Smooth muscle cell (in vitro differentiated cells): ENCODE results near the gene CARMIL1. TPM values are rescaled to one million over a fixed set of nuclear protein-coding genes. Genes with fewer than 3 reads are reported as not detected.

ENCODE experiments used
- DNase-seq: peaks from one replicate; lab custom pipeline; 2025; ENCODE audit not compliant: unreplicated experiment; lab: John Stamatoyannopoulos, UW
- H2AFZ ChIP-seq: fragments of 200-600 bp; sonication (generic); 2 replicates; pipeline ENCODE4 v1.6.0; 2016; ENCODE audit warnings: antibody characterized with exemption, low read depth, mild to moderate bottlenecking
- H3F3A ChIP-seq: fragments of 200-600 bp; sonication (generic); 2 replicates; pipeline ENCODE4 v1.6.0; 2017; ENCODE audit warnings: antibody characterized with exemption, low read depth
- H3K27ac ChIP-seq: fragments of 200-600 bp; sonication (generic); 2 replicates; pipeline ENCODE4 v1.5.1; 2016; ENCODE audit warnings: low read depth, mild to moderate bottlenecking
- H3K27me3 ChIP-seq: fragments of 200-600 bp; sonication (generic); 2 replicates; pipeline ENCODE4 v1.6.1; 2016; ENCODE audit warnings: low read depth, mild to moderate bottlenecking
- H3K36me3 ChIP-seq: fragments of 200-600 bp; sonication (generic); 2 replicates; pipeline ENCODE4 v1.5.1; 2016; ENCODE audit warnings: low read depth
- H3K4me1 ChIP-seq: fragments of 200-600 bp; sonication (generic); 2 replicates; pipeline ENCODE4 v1.5.1; 2016; ENCODE audit warnings: low read depth
- H3K4me2 ChIP-seq: fragments of 200-600 bp; sonication (generic); 2 replicates; pipeline ENCODE4 v1.6.0; 2016; ENCODE audit warnings: mild to moderate bottlenecking
- H3K4me3 ChIP-seq: fragments of 200-600 bp; sonication (generic); 2 replicates; pipeline ENCODE4 v1.5.1; 2016; ENCODE audit warnings: mild to moderate bottlenecking
- H3K79me2 ChIP-seq: fragments of 200-600 bp; sonication (generic); 2 replicates; pipeline ENCODE4 v1.6.0; 2016; ENCODE audit warnings: low read depth, mild to moderate bottlenecking
- H3K9ac ChIP-seq: fragments of 200-600 bp; sonication (generic); 2 replicates; pipeline ENCODE4 v1.6.0; 2016; ENCODE audit warnings: low read depth
- H3K9me3 ChIP-seq: fragments of 200-600 bp; sonication (generic); replicated peaks from 2 replicates; pipeline ENCODE4 v1.5.1; 2016; ENCODE audit warnings: low read depth
- H4K20me1 ChIP-seq: fragments of 200-600 bp; sonication (generic); 2 replicates; pipeline ENCODE4 v1.6.0; 2016; ENCODE audit warnings: low read depth
- WGBS: methylation state at CpG from one replicate; pipeline ENCODE4 v1.1.7; 2016; ENCODE audit warnings: low lambda C conversion rate; 5-methylcytosine and 5-hydroxymethylcytosine counted together
- polyA plus RNA-seq: library from polyadenylated mRNA; unstranded; fragments of >200 nt; fragmentation: Nextera tagmentation; extraction: Ambion mirVana; gene quantifications from 2 replicates; pipeline ENCODE4 v1.2.1, GENCODE V29; 2016
- total RNA-seq: library from RNA; depleted of rRNA; stranded (reverse); fragments of >200 nt; gene quantifications from 2 replicates; pipeline ENCODE4 v1.2.3, GENCODE V29; 2014
- TF ChIP-seq, protein P1 (sequence below): fragments of 200-600 bp; sonication (generic); IDR thresholded peaks from 2 replicates; pipeline ENCODE4 v1.5.1; 2017; ENCODE audit warnings: borderline replicate concordance, mild to moderate bottlenecking, antibody characterized with exemption; ENCODE audit not compliant: insufficient read depth, poor library complexity, severe bottlenecking

Gene CARMIL1
- total and polyA plus RNA-seq, 2 experiments from 2014 or later, result 7.6 to 24.1 TPM

DNA sequence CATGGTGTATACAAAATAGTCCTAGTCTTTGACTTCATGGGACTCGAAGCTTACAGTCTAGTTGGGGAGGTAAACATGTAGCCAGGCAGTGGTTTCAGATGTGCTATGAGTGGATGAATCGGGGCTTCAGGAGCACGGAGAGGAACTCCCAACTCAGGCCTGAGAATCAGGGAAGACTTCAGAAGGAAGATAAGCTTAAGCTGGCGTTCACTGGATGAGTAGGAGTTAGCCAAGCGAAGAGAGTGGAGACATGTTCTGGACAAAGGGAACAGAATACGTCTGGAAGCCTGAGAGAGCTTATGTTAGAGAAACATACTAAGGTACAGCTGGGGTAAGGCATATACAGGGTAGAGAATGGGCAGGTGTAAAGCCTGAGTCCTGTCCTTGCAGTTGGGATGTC, 8.8 kb downstream of the CARMIL1 start:
- Histone ChIP-seq H3K4me2 (no peak overlapping the region), H3K27me3 (no peaks in the 10 kb centered on the region), H3K79me2 (peaks cover 41% of the 10 kb centered on the region), H3K4me3 (no peak overlapping the region), H3K9ac (no peak overlapping the region), H3K4me1 (no peaks in the 10 kb centered on the region), H3K9me3 (no peaks in the 10 kb centered on the region), H2AFZ (no peak overlapping the region), H4K20me1 (peaks cover 4% of the 10 kb centered on the region), H3K36me3 (no peaks in the 10 kb centered on the region), H3K27ac (no peak overlapping the region), H3F3A (no peaks in the 10 kb centered on the region)
- DNase-seq, result no peak
- WGBS, result 78% methylated on average over 6 of the region's 6 CpGs
- TF ChIP-seq, protein P1, sequence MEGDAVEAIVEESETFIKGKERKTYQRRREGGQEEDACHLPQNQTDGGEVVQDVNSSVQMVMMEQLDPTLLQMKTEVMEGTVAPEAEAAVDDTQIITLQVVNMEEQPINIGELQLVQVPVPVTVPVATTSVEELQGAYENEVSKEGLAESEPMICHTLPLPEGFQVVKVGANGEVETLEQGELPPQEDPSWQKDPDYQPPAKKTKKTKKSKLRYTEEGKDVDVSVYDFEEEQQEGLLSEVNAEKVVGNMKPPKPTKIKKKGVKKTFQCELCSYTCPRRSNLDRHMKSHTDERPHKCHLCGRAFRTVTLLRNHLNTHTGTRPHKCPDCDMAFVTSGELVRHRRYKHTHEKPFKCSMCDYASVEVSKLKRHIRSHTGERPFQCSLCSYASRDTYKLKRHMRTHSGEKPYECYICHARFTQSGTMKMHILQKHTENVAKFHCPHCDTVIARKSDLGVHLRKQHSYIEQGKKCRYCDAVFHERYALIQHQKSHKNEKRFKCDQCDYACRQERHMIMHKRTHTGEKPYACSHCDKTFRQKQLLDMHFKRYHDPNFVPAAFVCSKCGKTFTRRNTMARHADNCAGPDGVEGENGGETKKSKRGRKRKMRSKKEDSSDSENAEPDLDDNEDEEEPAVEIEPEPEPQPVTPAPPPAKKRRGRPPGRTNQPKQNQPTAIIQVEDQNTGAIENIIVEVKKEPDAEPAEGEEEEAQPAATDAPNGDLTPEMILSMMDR, result no peak

DNA sequence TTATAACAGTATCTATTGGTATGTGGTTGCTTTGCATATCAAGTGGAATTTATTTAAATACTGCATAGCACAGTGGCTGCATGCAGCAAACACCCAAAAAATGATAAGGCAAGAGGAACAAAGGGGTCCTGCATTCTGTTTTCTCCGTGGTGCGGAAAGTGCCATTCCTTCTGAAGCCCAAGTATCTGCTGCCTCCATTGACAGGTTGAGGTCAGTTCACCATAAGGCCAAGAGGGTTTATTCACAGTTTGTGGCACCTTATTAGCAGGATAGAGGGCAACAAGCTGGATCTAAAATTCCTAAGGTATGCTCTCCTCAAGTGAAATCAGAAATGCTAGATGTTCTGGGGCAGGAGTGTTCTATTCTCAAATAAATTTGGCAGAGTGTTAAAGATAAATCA, 9.3 kb downstream of the CARMIL1 start:
- WGBS, result 86% methylated on average over 2 of the region's 2 CpGs
- Histone ChIP-seq H3K4me3 (no peak overlapping the region), H3K27me3 (no peaks in the 10 kb centered on the region), H3K4me1 (no peaks in the 10 kb centered on the region), H2AFZ (no peak overlapping the region), H3F3A (no peaks in the 10 kb centered on the region), H3K79me2 (peaks cover 41% of the 10 kb centered on the region), H3K9ac (no peak overlapping the region), H3K27ac (no peak overlapping the region), H4K20me1 (peaks cover 4% of the 10 kb centered on the region), H3K36me3 (no peaks in the 10 kb centered on the region), H3K9me3 (no peaks in the 10 kb centered on the region), H3K4me2 (no peak overlapping the region)
- no peak for DNase-seq
- TF ChIP-seq, protein P1, result no peak

DNA sequence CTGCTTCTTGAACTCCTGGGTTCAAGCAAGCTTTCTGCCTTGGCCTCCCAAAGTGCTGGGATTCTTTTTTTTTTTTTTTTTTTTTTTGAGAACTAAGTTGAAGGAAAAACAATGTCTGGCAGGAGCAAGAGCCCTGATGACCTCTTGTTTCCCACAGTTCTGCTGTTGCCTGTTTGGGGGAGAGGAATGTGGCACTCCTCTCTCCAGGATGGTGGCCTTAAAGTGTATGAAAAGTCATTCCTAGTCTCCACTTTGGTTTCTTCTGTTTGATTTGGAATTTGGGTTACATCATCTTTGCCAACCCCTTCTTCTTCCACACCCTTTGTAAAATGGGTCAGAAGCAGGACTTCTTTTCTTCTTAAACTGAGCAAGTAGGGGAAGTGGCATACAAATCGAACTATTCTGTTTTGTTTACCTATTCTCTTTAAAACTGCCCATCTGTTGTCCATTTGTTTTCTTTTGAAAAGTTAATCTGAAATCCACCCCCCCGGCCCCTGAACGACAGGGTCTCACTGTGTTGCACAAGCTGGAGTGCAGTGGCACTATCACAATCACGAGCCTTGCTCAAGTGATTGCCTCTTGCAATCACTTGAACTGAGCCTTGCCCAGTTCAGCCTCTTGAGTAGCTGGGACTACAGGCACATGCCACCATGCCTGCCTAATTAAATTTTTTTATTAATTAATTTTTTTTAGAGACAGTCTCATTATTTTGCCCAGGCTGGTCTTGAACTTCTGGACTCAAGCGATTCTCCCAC, 11.3 kb downstream of the CARMIL1 start:
- no peak for DNase-seq
- no peaks in the 10 kb centered on the region for H3K4me1 ChIP-seq
- no peaks in the 10 kb centered on the region for H3F3A ChIP-seq
- H3K79me2 ChIP-seq, result peaks cover 48% of the 10 kb centered on the region
- H3K4me3 ChIP-seq, result no peak overlapping the region
- peaks cover 10% of the 10 kb centered on the region for H4K20me1 ChIP-seq
- WGBS, result 93% methylated on average over 5 of the region's 5 CpGs
- no peak overlapping the region for H3K4me2 ChIP-seq
- TF ChIP-seq, protein P1, result no peak
- no peak overlapping the region for H3K9ac ChIP-seq
- no peaks in the 10 kb centered on the region for H3K9me3 ChIP-seq
- no peaks in the 10 kb centered on the region for H3K36me3 ChIP-seq
- H2AFZ ChIP-seq, result no peak overlapping the region
- H3K27me3 ChIP-seq, result no peaks in the 10 kb centered on the region
- no peak overlapping the region for H3K27ac ChIP-seq

DNA sequence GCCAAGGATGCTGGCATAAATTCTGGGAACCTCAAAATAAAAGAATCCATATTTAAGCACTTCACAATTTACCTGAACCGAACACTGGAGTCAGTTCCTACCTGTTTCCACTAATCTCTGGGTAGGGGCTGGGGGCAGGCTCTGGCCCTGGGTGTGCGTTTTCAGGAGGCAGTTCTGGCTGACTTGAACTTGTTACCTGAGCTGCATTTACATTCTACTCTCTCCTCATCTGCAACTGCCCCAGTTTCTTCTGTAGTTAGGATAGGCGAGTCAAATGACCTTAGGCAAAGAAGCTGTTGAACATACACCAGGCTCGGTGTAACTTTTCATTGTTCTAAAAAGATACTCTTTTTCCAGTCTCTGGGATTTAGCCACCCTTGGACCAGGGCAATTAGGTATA, 13.2 kb downstream of the CARMIL1 start:
- H3K4me2 ChIP-seq, result no peak overlapping the region
- no peaks in the 10 kb centered on the region for H3K36me3 ChIP-seq
- H3K9ac ChIP-seq, result no peak overlapping the region
- no peaks in the 10 kb centered on the region for H3K9me3 ChIP-seq
- H3K4me3 ChIP-seq, result no peak overlapping the region
- no peaks in the 10 kb centered on the region for H3K4me1 ChIP-seq
- no peak overlapping the region for H2AFZ ChIP-seq
- WGBS, result 67% methylated on average over 4 of the region's 4 CpGs
- H3K79me2 ChIP-seq, result peaks cover 53% of the 10 kb centered on the region
- peaks cover 16% of the 10 kb centered on the region for H4K20me1 ChIP-seq
- no peaks in the 10 kb centered on the region for H3K27me3 ChIP-seq
- H3K27ac ChIP-seq, result no peak overlapping the region
- H3F3A ChIP-seq, result no peaks in the 10 kb centered on the region
- TF ChIP-seq, protein P1, result no peak
- DNase-seq, result no peak
